HG03439 (cell line): ENCODE measurements around the gene NT5C2.

Experiments
- ATAC-seq: cut with Tn5 transposase; IDR thresholded peaks from one replicate; pipeline ENCODE4 v1.9.1; 2021; ENCODE audit warnings: mild to moderate bottlenecking, moderate library complexity; ENCODE audit not compliant: unreplicated experiment

Gene NT5C2

GRCh38 chr10:103125323-103126267 lies 67.5 kb downstream of the NT5C2 start:
- ATAC-seq: peak; percentile 89

- no peak for ATAC-seq
Measured at GRCh38 chr10:103124420-103125096, 68.5 kb downstream of the NT5C2 start.

DNA sequence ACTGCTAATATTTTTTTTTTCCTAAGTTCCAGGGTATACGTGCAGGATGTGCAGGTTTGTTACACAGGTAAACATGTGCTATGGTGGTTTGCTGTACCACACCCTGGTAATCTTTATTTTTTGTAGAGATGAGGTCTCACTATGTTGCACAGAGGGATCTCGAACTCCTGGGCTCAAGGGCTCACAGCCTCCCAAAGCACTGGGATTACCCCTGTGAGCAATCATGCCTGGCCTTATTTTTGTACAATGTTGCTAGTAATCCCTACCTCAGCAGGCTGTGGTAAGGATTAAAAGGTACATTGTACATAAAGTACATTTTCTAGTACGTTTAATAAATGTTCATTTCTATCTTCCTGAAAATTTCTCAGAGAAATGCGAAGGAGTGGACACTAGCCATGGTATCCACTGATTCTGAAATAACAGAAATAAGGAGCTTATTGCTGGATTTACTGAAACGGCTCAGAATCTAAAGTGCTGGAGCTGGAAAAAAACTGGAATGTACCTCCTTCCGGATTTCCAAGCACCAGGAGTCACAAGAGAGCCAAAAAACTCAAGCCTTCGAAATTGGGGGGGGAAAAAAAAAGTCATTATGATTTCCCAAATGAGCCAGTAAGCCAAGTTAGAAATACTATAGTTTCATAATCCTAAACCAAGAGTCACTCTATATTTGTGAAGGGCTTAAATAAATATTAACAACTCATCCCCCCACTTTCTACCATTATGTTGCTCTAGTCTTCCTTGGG lies 69.6 kb downstream of the NT5C2 start:
- ATAC-seq: no peak

DNA sequence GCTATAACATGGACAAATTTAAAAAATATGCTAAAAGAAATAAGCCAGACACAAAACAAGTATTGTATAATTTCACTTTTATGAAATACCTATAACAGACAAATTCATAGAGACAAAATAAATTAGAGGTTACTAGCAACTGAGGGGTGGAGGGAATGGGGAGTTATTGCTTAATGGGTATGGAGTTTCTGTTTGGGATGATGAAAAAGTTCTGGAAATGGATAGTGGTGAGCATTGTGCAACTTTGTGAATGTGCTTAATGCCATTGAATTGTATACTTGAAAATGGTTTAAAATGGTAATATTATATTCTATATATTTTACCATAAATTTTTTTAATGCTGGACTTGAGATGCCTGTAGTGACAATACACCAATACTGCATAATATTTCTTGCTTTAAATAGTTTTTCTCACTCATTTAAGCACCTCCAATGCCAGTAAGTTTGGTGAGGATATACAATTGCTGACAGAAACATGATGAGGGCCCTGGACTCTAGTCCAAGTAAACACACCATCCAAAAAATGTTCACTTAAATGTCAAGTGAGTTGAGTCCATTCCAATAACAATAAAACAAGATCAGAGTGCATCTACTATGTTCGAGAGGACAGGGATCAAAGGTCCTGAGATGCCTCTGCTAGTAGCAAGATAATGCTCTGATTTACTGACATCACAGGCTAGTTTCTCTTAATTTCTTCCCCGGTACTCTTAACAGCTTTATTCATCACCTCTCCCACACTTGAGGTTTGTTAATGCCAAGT lies 71.9 kb downstream of the NT5C2 start:
- ATAC-seq: no peak

- no peak for ATAC-seq
Measured at GRCh38 chr10:103120546-103120945, 72.5 kb downstream of the NT5C2 start.

DNA sequence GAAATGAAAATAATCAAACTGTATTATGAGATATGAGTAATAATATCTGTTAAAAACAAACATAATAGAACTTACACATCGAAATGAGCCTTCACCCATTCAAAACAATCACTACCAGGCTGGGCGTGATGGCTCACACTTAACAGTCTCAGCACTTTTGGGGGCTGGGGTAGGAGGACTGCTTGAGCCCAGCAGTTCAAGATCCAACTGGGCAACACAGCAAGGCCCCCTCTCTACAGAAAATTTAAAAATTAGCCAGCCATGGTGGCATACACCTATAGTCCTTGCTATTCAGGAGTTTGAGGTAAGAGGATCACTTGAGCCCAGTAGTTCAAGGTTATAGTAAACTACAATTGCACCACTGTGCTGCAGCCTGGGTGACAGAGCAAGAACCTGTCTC lies 75.8 kb downstream of the NT5C2 start:
- no peak for ATAC-seq

DNA sequence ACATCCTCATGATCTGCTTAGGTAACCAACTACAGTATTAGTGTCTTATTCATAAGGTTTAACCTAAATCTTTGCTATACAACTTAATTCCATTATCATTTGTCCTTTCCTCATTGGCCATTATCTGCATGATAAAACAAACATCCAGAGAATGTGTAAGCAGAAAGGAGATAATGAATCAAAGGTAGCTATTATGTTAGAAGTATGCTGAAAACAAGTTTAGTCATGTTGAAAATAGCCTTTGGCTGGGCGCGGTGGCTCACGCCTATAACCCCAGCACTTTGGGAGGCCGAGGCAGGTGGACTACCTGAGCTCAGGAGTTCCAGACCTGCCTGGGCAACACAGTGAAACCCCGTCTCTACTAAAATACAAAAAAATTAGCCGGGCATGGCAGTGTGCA lies 78.2 kb downstream of the NT5C2 start:
- ATAC-seq: no peak

DNA sequence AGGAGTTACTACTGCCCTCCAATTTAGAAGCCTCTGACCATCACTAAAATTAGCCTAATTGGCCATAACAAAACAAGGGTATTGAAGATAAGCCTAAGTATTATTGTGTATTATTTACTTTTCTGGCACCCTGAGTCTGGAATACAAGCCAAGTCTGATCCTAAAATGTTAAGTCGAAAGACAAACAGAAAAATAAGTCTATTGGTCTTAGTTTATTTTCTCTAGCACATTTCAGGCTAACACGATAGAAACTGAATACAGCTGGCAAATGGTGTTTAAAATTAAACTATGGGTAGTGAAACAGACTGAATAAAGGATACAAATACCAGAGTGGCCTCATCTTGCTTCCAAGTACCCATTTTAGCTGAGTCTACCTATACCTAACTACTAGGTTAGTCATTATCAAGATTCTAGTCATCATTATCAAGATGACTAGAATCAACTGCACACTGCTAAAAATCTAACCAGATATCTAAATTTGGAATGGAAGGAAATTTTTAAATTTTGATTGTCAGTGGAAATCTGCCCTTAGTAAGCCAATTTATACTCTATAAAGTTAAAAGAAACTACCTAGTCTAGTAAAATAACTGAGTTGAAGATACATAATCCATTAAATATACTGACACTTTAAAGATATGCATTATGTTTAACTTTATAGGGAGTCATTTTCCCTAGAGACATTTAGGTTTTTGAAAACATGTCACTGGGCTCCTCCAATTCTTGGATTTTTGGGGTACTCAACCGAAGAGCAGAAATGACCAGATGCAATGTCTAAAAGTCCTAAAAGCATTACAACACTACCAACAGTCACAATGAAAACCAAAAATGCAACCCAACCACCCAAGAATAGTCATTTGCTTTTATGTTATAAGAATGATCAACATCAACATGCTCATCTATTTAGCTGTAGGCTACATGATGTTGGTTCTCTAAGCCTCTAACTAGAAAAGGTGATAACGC lies 80.9 kb downstream of the NT5C2 start:
- ATAC-seq: peak; percentile 56

DNA sequence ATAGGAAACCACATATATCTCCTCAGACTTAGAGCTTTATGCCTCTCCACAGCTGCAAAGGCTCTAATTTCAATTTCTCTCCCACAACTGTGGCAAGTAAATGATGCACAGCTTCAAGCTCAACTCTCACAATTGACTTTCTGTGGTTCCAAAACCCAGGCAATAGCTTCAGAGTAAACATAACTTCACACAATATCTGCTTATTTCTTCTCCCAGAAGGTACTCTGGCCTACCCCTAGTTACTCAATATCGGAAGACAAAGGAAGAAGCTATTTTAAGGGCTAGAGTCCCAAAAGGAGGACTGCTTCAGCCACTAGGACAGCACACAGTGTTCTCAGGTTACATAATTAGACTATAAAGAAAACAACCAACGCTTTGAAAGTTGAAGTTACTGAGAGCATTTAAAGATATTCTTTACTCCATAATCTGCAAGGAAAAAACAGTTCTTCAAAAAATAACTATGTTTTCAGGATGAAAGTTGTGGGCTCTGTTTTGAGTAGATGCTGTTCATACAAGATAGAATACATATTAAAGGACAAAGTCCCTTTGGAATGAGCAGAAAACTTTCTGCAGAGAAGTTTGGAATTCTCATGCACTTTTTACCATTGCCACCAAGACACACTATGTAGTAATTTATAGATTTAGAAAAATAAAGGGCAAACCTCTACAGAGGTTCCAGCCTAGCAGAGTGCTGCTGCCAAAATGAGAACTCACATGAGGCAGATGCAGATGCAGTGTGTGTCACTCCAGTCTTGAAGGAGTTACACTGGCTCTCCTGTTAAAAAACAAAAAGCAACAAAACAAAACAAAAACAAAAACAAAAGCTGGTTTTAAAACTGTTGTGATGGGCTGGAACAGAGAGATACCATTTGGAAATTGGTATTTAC lies 81.8 kb downstream of the NT5C2 start:
- ATAC-seq: no peak

- no peak for ATAC-seq
Measured at GRCh38 chr10:103110407-103110806, 82.7 kb downstream of the NT5C2 start.

GRCh38 chr10:103109821-103110220 lies 83.3 kb downstream of the NT5C2 start:
- no peak for ATAC-seq

DNA sequence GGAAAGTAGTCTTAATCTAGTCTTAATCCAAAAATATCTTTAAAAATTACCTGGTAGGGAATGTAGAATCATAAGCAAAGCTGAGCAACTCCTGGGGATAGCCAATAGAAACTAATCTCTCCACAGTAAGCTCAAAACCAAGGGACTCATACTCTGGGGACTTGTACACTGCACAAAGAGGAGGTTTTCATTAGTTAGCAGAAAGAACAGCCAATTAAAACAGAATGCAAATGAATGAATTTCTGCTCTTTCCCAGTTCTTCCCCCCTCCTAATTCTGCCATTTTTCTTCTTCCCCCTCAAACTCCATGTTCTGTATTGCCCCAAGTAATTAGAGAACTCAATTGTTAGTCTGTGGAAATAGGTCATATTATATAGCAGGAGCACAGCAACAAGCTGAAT lies 86.5 kb downstream of the NT5C2 start:
- ATAC-seq: no peak

DNA sequence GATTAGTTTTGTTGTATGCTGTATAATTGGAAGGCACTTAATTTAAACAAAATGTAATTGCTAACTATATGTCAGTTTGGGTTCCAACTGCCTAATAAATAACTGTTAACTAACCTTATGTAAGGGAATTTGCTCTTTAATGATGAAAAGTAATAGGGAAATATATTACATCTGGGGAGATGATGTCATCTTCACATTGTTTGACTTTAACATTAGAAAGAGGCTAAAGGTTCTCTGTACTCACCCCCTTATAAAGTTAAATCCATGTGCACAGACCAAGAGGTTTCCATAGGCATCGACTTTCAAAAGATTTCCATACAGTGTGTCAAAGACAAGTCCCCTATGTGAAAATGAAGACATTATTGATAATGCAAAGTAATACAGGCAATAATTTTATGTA lies 87.6 kb downstream of the NT5C2 start:
- no peak for ATAC-seq

DNA sequence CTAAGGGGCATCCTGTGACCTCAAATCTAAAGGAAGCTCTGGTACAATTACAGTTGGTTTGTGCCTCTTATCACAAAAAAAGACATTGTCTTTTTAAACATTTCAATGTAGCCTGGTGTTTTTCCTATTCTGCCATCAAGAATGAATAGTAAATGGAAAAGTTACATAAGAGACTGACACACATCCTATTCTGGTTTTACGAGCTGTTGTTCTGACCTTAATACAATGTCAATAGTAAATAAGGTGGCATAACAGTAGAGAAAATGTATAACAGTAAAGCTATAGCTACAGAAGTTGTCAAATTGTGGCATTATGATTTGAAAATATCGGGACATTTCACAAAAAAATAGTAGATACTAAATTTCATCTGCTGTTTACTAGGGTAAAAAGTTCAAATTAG lies 88.4 kb downstream of the NT5C2 start:
- no peak for ATAC-seq

DNA sequence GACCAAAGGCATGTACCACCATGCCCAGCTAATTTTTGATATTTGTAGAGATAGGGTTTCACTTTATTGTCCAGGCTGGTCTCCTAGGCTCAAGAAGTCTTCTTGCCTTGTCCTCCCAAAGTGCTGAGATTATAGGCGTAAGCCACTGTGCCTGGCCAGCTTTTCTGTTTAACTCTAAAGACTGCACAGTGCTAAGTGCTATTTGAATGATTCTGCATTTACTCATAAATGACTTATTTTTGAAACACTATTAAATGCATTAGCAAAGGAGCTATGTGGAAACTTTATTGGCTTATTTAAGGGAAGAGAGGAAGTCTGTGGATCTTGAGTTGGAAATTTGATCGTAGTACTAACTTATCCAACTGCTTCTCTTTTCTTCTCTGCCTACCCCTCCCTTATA lies 89.1 kb downstream of the NT5C2 start:
- no peak for ATAC-seq

GRCh38 chr10:103102195-103102594 lies 90.9 kb downstream of the NT5C2 start:
- no peak for ATAC-seq

GRCh38 chr10:103100620-103101019 lies 92.5 kb downstream of the NT5C2 start:
- no peak for ATAC-seq

DNA sequence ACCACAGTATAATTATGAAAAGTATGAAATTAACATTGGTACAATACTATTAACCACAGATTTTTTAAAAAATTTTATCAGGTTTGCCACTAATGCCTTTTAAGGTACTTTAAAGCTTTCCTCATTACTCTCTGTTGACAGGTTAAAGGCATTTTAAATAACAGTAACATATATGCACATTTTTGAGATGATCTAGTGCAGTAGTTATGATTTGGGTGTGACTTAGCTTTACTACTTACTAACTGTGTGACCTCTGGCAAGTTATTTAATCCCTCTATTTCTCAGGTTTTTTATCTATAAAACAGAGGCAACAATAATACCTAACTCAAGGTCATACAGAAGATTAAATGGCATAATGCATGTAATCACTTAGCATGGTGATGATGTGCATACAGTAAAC lies 94.8 kb downstream of the NT5C2 start:
- ATAC-seq: no peak

- no peak for ATAC-seq
Measured at GRCh38 chr10:103096130-103096529, 96.9 kb downstream of the NT5C2 start.
